Fibroblast of lung (primary cell): ENCODE measurements around the gene KASH5. TPM values are rescaled to one million over a fixed set of nuclear protein-coding genes. Genes with fewer than 3 reads are reported as not detected.

ENCODE experiments used
- DNase-seq, 2 donors: peaks; one replicate each; pipeline versions ENCODE4 v3.0.0 to v3.0.0-alpha.2; 2010; ENCODE audit warnings: low read depth in 2 of 2
- H2AFZ ChIP-seq: 2 replicates; pipeline ENCODE4 v1.5.1; 2012; ENCODE audit warnings: low read length, control low read depth, inconsistent platforms
- H3K27ac ChIP-seq: 2 replicates; pipeline ENCODE4 v1.5.1; 2011; ENCODE audit warnings: low read length, control low read depth; ENCODE audit not compliant: insufficient read depth
- H3K27me3 ChIP-seq: 2 replicates; pipeline ENCODE4 v1.5.1; 2011; ENCODE audit warnings: mild to moderate bottlenecking, low read length; ENCODE audit not compliant: control insufficient read depth, insufficient read depth
- H3K36me3 ChIP-seq: 2 replicates; pipeline ENCODE4 v1.5.1; 2011; ENCODE audit warnings: low read length; ENCODE audit not compliant: control insufficient read depth, insufficient read depth
- H3K4me1 ChIP-seq: 2 replicates; pipeline ENCODE4 v1.5.1; 2011; ENCODE audit warnings: low read length; ENCODE audit not compliant: control insufficient read depth, insufficient read depth; ENCODE audit errors: extremely low read depth
- H3K4me2 ChIP-seq: 2 replicates; pipeline ENCODE4 v1.5.1; 2011; ENCODE audit warnings: low read length, control low read depth; ENCODE audit not compliant: insufficient read depth; ENCODE audit errors: extremely low read depth
- H3K4me3 ChIP-seq, 4 experiments: fragments of 200-600 bp in 1 of 4; sonication (generic) in 1 of 4; replicated peaks in 1 of 4; 2 replicates each; pipeline ENCODE4 v1.5.1; 2011 to 2016; ENCODE audit warnings: low read length in 4 of 4, low read depth in 3 of 4, mild to moderate bottlenecking in 3 of 4, control low read depth in 2 of 4, inconsistent platforms in 1 of 4, mixed read lengths in 1 of 4; ENCODE audit not compliant: insufficient read depth in 1 of 4; ENCODE audit errors: control extremely low read depth in 1 of 4
- H3K79me2 ChIP-seq: 2 replicates; pipeline ENCODE4 v1.5.1; 2012; ENCODE audit warnings: mild to moderate bottlenecking, low read length, inconsistent platforms; ENCODE audit not compliant: control insufficient read depth, insufficient read depth
- H3K9ac ChIP-seq: 2 replicates; pipeline ENCODE4 v1.5.1; 2011; ENCODE audit warnings: mild to moderate bottlenecking, low read length, control low read depth; ENCODE audit not compliant: insufficient read depth
- H3K9me3 ChIP-seq: 2 replicates; pipeline ENCODE4 v1.5.1; 2012; ENCODE audit warnings: low read depth, low read length; ENCODE audit not compliant: control insufficient read depth, insufficient read depth
- H4K20me1 ChIP-seq: 2 replicates; pipeline ENCODE4 v1.5.1; 2011; ENCODE audit warnings: low read length; ENCODE audit not compliant: control insufficient read depth, insufficient read depth; ENCODE audit errors: extremely low read depth
- EZH2 ChIP-seq: IDR thresholded peaks from 2 replicates; pipeline ENCODE4 v1.5.1; 2012; ENCODE audit warnings: low read length, control low read depth, mild to moderate bottlenecking; ENCODE audit errors: missing control alignments
- polyA plus RNA-seq, 2 donors: library from polyadenylated mRNA; depleted of rRNA in 1 of 2; stranded (reverse) in 1 of 2; unstranded in 1 of 2; fragments of >200 nt; gene quantifications; 2 replicates each; pipeline ENCODE4 v1.2.1, GENCODE V29; 2011 to 2012; ENCODE audit warnings: missing spikeins in 1 of 2
- total RNA-seq: library from RNA; depleted of rRNA; stranded (reverse); fragments of >200 nt; gene quantifications from 2 replicates; pipeline ENCODE4 v1.2.1, GENCODE V29; 2014
- TF ChIP-seq, protein P1 (sequence below), 2 donors: IDR thresholded peaks in 1 of 2; conservative IDR thresholded peaks in 1 of 2; 1 replicate in 1 of 2; 2 replicates in 1 of 2; pipeline ENCODE4 v1.5.1; 2011 to 2012; ENCODE audit warnings: low read length in 2 of 2, control low read depth in 1 of 2, inconsistent platforms in 1 of 2, low read depth in 1 of 2, mild to moderate bottlenecking in 1 of 2

Gene KASH5
- total and polyA plus RNA-seq, 2 donors (not counting 1 experiment from before 2014, with no cell fraction given), result not detected

DNA sequence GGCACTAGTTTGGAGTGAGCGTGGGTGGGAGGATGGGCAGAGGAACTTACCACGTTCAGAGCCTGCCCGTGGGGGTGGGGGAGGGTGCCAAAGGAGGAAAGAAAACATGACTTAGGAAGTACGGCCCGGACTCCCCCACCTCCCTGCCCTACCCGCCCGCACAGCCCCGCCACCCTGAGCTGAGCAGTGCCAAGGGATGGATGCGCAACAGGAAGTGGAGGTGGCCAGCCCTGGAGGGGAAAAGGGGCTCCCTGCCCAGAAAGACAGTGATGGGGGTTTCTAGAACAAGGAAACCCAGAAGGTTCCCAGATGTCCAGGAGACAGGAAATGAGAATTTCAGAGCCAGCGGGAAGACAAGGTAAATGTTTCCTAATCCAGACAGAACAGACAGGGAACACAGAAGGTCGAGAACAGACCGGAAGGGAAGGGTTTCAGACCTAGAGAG lies 32.1 kb upstream of the KASH5 start:
- DNase-seq, result no peak
- no peak overlapping the region for H3K9ac ChIP-seq
- H3K27ac ChIP-seq, result no peak overlapping the region

DNA sequence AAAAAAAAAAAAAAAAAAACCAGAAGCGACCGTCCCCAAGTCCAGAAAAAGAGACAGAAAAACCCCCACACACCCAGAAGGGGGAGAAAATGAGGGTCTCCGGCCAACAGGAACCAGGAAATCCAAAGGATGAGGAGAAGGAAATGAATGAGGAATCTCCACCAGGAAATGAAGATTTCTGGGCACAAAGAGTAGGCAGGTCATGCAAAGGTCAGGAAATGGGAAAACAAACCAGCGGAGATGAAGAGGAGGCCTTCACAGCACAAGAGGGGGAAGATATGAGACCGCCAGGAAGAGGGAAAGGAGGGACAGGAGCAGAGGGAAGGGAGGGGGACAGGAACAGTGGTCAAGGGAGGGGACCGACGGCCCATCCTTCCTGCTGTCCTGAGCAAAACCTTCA lies 31.7 kb upstream of the KASH5 start:
- no peaks in the 10 kb centered on the region for H4K20me1 ChIP-seq
- peaks cover 13% of the 10 kb centered on the region for H3K36me3 ChIP-seq
- H3K9ac ChIP-seq, result peak overlapping the region; percentile 2
- H3K79me2 ChIP-seq, result peaks cover 3% of the 10 kb centered on the region
- H3K4me3 ChIP-seq, result no peak overlapping the region
- no peak overlapping the region for H2AFZ ChIP-seq
- TF ChIP-seq, protein P1, sequence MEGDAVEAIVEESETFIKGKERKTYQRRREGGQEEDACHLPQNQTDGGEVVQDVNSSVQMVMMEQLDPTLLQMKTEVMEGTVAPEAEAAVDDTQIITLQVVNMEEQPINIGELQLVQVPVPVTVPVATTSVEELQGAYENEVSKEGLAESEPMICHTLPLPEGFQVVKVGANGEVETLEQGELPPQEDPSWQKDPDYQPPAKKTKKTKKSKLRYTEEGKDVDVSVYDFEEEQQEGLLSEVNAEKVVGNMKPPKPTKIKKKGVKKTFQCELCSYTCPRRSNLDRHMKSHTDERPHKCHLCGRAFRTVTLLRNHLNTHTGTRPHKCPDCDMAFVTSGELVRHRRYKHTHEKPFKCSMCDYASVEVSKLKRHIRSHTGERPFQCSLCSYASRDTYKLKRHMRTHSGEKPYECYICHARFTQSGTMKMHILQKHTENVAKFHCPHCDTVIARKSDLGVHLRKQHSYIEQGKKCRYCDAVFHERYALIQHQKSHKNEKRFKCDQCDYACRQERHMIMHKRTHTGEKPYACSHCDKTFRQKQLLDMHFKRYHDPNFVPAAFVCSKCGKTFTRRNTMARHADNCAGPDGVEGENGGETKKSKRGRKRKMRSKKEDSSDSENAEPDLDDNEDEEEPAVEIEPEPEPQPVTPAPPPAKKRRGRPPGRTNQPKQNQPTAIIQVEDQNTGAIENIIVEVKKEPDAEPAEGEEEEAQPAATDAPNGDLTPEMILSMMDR (conservative IDR thresholded peaks at IDR 0.05 in 1 of 2, IDR thresholded peaks at IDR 0.05 in 1 of 2; ENCODE audit: low read depth in 1 of 2, low read length in 2 of 2), result no peak
- no peak for TF ChIP-seq EZH2
- no peaks in the 10 kb centered on the region for H3K9me3 ChIP-seq
- no peaks in the 10 kb centered on the region for H3K4me1 ChIP-seq
- DNase-seq, result no peak
- no peak overlapping the region for H3K4me2 ChIP-seq
- no peak overlapping the region for H3K27ac ChIP-seq
- no peaks in the 10 kb centered on the region for H3K27me3 ChIP-seq

More for the DNA sequence above, 32.1 kb upstream of the KASH5 start:
- no peak overlapping the region for H2AFZ ChIP-seq
- no peaks in the 10 kb centered on the region for H3K4me1 ChIP-seq
- H3K36me3 ChIP-seq, result peaks cover 17% of the 10 kb centered on the region
- TF ChIP-seq, protein P1 (conservative IDR thresholded peaks at IDR 0.05 in 1 of 2, IDR thresholded peaks at IDR 0.05 in 1 of 2; ENCODE audit: low read depth in 1 of 2, low read length in 2 of 2), result no peak
- TF ChIP-seq EZH2, result no peak
- no peaks in the 10 kb centered on the region for H4K20me1 ChIP-seq
- H3K9me3 ChIP-seq, result no peaks in the 10 kb centered on the region
- no peak overlapping the region for H3K4me3 ChIP-seq
- H3K4me2 ChIP-seq, result no peak overlapping the region
- H3K79me2 ChIP-seq, result no peaks in the 10 kb centered on the region
- H3K27me3 ChIP-seq, result no peaks in the 10 kb centered on the region

DNA sequence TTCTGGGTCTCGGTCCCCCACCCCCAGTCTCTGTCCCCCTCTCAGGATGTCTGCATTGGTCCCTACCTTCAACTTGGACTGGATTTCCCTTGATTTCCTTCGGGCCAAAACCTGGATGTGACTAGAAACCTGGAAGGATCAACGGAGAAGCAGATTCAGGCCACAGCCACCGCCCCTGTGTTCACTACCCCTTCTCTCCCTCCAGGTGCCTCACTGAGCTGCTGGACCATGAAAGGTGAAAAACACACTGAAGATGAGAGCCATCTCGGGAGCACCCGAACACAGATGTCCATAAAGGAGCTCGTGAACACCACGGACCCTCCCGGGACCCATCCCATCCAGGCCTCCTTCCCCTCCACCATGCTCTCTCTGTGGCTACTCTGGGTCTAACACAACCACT lies 30.9 kb upstream of the KASH5 start:
- no peak overlapping the region for H3K9ac ChIP-seq
- TF ChIP-seq, protein P1 (conservative IDR thresholded peaks at IDR 0.05 in 1 of 2, IDR thresholded peaks at IDR 0.05 in 1 of 2; ENCODE audit: low read depth in 1 of 2, low read length in 2 of 2), result no peak
- TF ChIP-seq EZH2, result no peak
- DNase-seq, result no peak
- H3K9me3 ChIP-seq, result no peaks in the 10 kb centered on the region
- no peak overlapping the region for H3K27ac ChIP-seq
- no peak overlapping the region for H2AFZ ChIP-seq
- H3K4me2 ChIP-seq, result no peak overlapping the region
- H3K27me3 ChIP-seq, result no peaks in the 10 kb centered on the region
- H3K36me3 ChIP-seq, result peaks cover 13% of the 10 kb centered on the region
- peaks cover 3% of the 10 kb centered on the region for H3K79me2 ChIP-seq
- no peaks in the 10 kb centered on the region for H4K20me1 ChIP-seq
- H3K4me1 ChIP-seq, result no peaks in the 10 kb centered on the region
- no peak overlapping the region for H3K4me3 ChIP-seq
